Measurements from ENCODE around the gene PCNP.

DNA sequence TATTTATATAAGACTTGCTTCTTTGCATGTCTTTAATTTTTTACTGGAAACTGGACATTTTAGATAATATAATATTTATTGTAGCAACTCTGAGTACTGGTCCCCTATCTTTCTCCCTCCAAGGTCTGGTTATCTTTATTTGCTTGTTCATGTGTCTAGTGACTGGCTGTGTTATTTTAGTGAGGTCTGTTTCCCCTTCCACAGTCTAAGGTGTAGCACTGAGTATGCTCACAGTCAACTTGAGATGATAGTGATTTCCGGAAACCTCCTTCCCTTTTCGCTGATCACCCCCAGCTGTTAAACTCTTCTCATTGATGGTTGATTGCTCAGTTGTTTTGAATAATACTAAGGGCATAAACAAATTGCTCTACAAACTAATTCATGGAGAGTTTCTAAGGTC is 37.0 kb downstream of the PCNP start:
- TF ChIP-seq POLR2AphosphoS5 (IDR thresholded peaks at IDR 0.05; ENCODE audit: borderline replicate concordance, low read depth, low read length) = no peak
- TF ChIP-seq FOXP2 (optimal IDR thresholded peaks at IDR 0.05; ENCODE audit: control extremely low read depth, extremely low read length, insufficient read depth) = no peak
